ENCODE measurements around the gene SLC2A1. TPM values are rescaled to one million over a fixed set of nuclear protein-coding genes. Genes with fewer than 3 reads are reported as not detected.

SLC2A1 gene
- polyA plus RNA-seq, 1 donor (not counting 4 experiments of a cell fraction or from before 2014, with no cell fraction given) = 689 TPM

DNA sequence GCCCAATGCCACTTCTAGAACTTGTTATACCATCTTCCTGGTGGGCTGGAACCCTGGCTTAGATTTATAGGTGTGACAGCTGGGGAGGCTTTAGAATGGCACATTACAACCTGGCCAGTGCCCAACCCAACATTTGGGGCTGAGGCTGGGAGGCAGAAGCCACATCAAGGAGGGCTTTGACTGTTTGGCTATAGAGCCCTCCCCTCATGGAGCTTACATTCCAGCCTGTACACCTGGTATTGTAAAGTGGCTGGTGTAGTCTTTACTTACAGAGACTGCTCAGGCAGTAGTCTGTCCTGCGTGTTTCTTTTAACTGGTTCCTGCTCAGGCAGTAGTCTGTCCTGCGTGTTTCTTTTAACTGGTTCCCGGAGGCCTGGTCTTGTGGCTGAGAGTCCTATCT, 10.0 kb upstream of the SLC2A1 start:
- TF ChIP-seq EZH2 (IDR thresholded peaks at IDR 0.05; ENCODE audit: low read length) = no peak
- TF ChIP-seq, protein P1, sequence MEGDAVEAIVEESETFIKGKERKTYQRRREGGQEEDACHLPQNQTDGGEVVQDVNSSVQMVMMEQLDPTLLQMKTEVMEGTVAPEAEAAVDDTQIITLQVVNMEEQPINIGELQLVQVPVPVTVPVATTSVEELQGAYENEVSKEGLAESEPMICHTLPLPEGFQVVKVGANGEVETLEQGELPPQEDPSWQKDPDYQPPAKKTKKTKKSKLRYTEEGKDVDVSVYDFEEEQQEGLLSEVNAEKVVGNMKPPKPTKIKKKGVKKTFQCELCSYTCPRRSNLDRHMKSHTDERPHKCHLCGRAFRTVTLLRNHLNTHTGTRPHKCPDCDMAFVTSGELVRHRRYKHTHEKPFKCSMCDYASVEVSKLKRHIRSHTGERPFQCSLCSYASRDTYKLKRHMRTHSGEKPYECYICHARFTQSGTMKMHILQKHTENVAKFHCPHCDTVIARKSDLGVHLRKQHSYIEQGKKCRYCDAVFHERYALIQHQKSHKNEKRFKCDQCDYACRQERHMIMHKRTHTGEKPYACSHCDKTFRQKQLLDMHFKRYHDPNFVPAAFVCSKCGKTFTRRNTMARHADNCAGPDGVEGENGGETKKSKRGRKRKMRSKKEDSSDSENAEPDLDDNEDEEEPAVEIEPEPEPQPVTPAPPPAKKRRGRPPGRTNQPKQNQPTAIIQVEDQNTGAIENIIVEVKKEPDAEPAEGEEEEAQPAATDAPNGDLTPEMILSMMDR (optimal IDR thresholded peaks at IDR 0.05 in 1 of 3, IDR thresholded peaks at IDR 0.05 in 1 of 3, conservative IDR thresholded peaks at IDR 0.05 in 1 of 3; ENCODE audit: extremely low read depth in 1 of 3, insufficient read depth in 2 of 3, low read length in 3 of 3) = no peak
- Histone ChIP-seq H3K4me3 (ENCODE audit: control insufficient read depth in 2 of 3, extremely low read depth in 1 of 3, insufficient read depth in 2 of 3, low read depth in 1 of 3, low read length in 3 of 3) (no peak overlapping the region), H2AFZ (ENCODE audit: control insufficient read depth, low read length) (no peak overlapping the region), H3K27me3 (ENCODE audit: control insufficient read depth, extremely low read depth, insufficient read depth, low read length) (no peaks in the 10 kb centered on the region), H3K9me1 (ENCODE audit: control insufficient read depth, extremely low read depth, insufficient read depth, low read length) (no peaks in the 10 kb centered on the region), H3K79me2 (ENCODE audit: control insufficient read depth, insufficient read depth, low read length) (no peaks in the 10 kb centered on the region), H3K4me1 (ENCODE audit: control insufficient read depth, extremely low read depth, insufficient read depth, low read length) (peaks cover 33% of the 10 kb centered on the region), H3K36me3 (ENCODE audit: control insufficient read depth in 2 of 2, extremely low read depth in 1 of 2, insufficient read depth in 2 of 2, low read length in 2 of 2) (peaks cover 0 to 10% of the 10 kb centered on the region in 2 experiments), H3K9me3 (ENCODE audit: control insufficient read depth, low read depth, low read length) (no peaks in the 10 kb centered on the region), H3K4me2 (ENCODE audit: control insufficient read depth, extremely low read depth, insufficient read depth, low read depth, low read length) (no peak overlapping the region), H4K20me1 (ENCODE audit: control insufficient read depth, extremely low read depth, insufficient read depth, low read length) (no peaks in the 10 kb centered on the region), H3K27ac (ENCODE audit: control insufficient read depth, insufficient read depth, low read length) (no peak overlapping the region), H3K9ac (ENCODE audit: control insufficient read depth, extremely low read depth, insufficient read depth, low read length) (no peak overlapping the region)
- no peak for DNase-seq (ENCODE audit: low read depth, low spot score)
- peak; percentile 20 for FAIRE-seq
- dilution Hi-C loops (cut with MboI; ENCODE audit: extremely low pct_ligation_motif_present, low sequenced_read_pairs) = no loop called here

GRCh38 chr1:42966688-42967612, 8.3 kb upstream of the SLC2A1 start:
- no peaks in the 10 kb centered on the region for H4K20me1 ChIP-seq (ENCODE audit: control insufficient read depth, extremely low read depth, insufficient read depth, low read length)
- H3K27me3 ChIP-seq (ENCODE audit: control insufficient read depth, extremely low read depth, insufficient read depth, low read length) = no peaks in the 10 kb centered on the region
- H3K4me2 ChIP-seq (ENCODE audit: control insufficient read depth, extremely low read depth, insufficient read depth, low read depth, low read length) = peak overlapping the region; percentile 95
- H3K36me3 ChIP-seq (ENCODE audit: control insufficient read depth in 2 of 2, extremely low read depth in 1 of 2, insufficient read depth in 2 of 2, low read length in 2 of 2) = peaks cover 0 to 5% of the 10 kb centered on the region in 2 experiments
- dilution Hi-C loops (cut with MboI; ENCODE audit: extremely low pct_ligation_motif_present, low sequenced_read_pairs) = no loop called here
- peak overlapping the region; percentile 56 for H2AFZ ChIP-seq (ENCODE audit: control insufficient read depth, low read length)
- H3K79me2 ChIP-seq (ENCODE audit: control insufficient read depth, insufficient read depth, low read length) = no peaks in the 10 kb centered on the region
- TF ChIP-seq EZH2 (IDR thresholded peaks at IDR 0.05; ENCODE audit: low read length) = no peak
- TF ChIP-seq, protein P1 (optimal IDR thresholded peaks at IDR 0.05 in 1 of 3, IDR thresholded peaks at IDR 0.05 in 1 of 3, conservative IDR thresholded peaks at IDR 0.05 in 1 of 3; ENCODE audit: extremely low read depth in 1 of 3, insufficient read depth in 2 of 3, low read length in 3 of 3) = no peak
- H3K4me1 ChIP-seq (ENCODE audit: control insufficient read depth, extremely low read depth, insufficient read depth, low read length) = peaks cover 50% of the 10 kb centered on the region
- no peaks in the 10 kb centered on the region for H3K9me3 ChIP-seq (ENCODE audit: control insufficient read depth, low read depth, low read length)
- H3K9me1 ChIP-seq (ENCODE audit: control insufficient read depth, extremely low read depth, insufficient read depth, low read length) = no peaks in the 10 kb centered on the region
- H3K27ac ChIP-seq (ENCODE audit: control insufficient read depth, insufficient read depth, low read length) = peak overlapping the region; percentile 98
- peak overlapping the region; percentile 84 for H3K9ac ChIP-seq (ENCODE audit: control insufficient read depth, extremely low read depth, insufficient read depth, low read length)
- DNase-seq (ENCODE audit: low read depth, low spot score) (peak; percentile 95), FAIRE-seq (peak; percentile 95)
- H3K4me3 ChIP-seq (ENCODE audit: control insufficient read depth in 2 of 3, extremely low read depth in 1 of 3, insufficient read depth in 2 of 3, low read depth in 1 of 3, low read length in 3 of 3) = peak overlapping the region in 2 of 3 experiments; percentile 52 to 67
